HAP-1 (cell line): ENCODE data around the gene IGFBP3.
A peak's percentile ranks its signal among the peaks of the same experiment; 100 is the strongest.

ENCODE experiments used
- DNase-seq, 2 experiments: peaks; one replicate each; pipeline ENCODE4 v3.0.0-alpha.2; 2016 to 2020; ENCODE audit warnings: low spot score in 2 of 2
- H3K27me3 ChIP-seq: fragments of 250-450 bp; sonication (Bioruptor Pico); 2 replicates; pipeline ENCODE4 v1.5.1; 2020; ENCODE audit warnings: low read depth, mild to moderate bottlenecking, moderate library complexity
- H3K36me3 ChIP-seq: fragments of 250-450 bp; sonication (Bioruptor Pico); replicated peaks from 2 replicates; pipeline ENCODE4 v1.5.1; 2020; ENCODE audit warnings: mild to moderate bottlenecking
- H3K4me1 ChIP-seq: fragments of 250-450 bp; sonication (Bioruptor Pico); 2 replicates; pipeline ENCODE4 v1.5.1; 2020; ENCODE audit warnings: mild to moderate bottlenecking
- H3K4me3 ChIP-seq: fragments of 250-450 bp; sonication (Bioruptor Pico); 2 replicates; pipeline ENCODE4 v1.5.1; 2020; ENCODE audit warnings: mild to moderate bottlenecking, moderate library complexity
- H3K9me3 ChIP-seq: fragments of 250-450 bp; sonication (Bioruptor Pico); 2 replicates; pipeline ENCODE4 v1.5.1; 2020; ENCODE audit warnings: mild to moderate bottlenecking, moderate library complexity
- in situ Hi-C: fragments of 300-500 bp; cut with MboI; formaldehyde crosslinking; loops from 3 replicates; pipeline ENCODE4 v1.14.3; 2020; ENCODE audit warnings: low sequenced_read_pairs, inconsistent platforms, mixed read lengths

The IGFBP3 gene

DNA sequence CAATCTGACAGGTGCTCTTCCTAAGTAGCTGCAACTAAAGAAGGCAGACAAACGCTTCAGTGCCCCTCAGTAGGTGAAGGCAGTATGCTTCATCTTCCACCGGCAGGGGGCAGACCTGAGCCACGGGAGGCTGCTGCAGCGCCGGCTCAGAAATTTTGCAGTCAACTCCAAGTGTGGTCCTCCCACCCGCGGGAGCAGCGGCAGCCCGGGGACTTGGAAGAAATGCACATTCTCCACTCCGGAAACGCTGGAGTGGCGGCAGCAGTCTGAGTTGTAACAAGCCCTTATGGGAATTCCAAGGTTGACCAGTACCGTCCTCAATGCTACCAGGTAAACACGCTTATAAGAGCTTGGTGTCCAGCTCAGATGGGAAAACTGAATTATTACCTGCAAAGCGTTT is 3.4 kb downstream of the IGFBP3 start:
- H3K27me3 ChIP-seq: peaks cover 39% of the 10 kb centered on the region
- no peaks in the 10 kb centered on the region for H3K4me1 ChIP-seq
- no peaks in the 10 kb centered on the region for H3K9me3 ChIP-seq
- in situ Hi-C loops: loop anchor here (10.0 kb wide), 1 partner anchor 1267 kb away; no protein-coding TSS in a partner anchor
- H3K36me3 ChIP-seq: no peaks in the 10 kb centered on the region
- peak; percentile 43 to 88 for DNase-seq
- no peak overlapping the region for H3K4me3 ChIP-seq

DNA sequence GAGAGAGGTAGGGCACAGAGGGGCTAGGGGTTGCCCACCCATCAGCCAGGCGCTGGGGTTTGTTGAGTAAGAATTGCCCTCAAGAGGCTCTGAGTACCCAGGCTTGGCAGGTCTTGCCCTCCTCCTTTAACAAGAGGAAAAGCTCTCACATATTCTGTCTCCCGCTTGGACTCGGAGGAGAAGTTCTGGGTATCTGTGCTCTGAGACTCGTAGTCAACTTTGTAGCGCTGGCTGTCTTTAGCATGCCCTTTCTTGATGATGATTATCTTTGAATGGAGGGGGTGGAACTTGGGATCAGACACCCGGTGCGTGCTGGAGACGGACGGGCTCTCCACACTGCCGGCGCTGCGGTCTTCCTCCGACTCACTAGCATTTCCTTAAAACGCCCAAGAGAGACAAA is 4.0 kb downstream of the IGFBP3 start:
- Histone ChIP-seq H3K27me3 (peaks cover 33% of the 10 kb centered on the region), H3K4me3 (no peak overlapping the region), H3K4me1 (no peaks in the 10 kb centered on the region), H3K36me3 (no peaks in the 10 kb centered on the region), H3K9me3 (no peaks in the 10 kb centered on the region)
- in situ Hi-C loops: loop anchor here (10.0 kb wide), 1 partner anchor 1268 kb away; no protein-coding TSS in a partner anchor
- DNase-seq: no peak

DNA sequence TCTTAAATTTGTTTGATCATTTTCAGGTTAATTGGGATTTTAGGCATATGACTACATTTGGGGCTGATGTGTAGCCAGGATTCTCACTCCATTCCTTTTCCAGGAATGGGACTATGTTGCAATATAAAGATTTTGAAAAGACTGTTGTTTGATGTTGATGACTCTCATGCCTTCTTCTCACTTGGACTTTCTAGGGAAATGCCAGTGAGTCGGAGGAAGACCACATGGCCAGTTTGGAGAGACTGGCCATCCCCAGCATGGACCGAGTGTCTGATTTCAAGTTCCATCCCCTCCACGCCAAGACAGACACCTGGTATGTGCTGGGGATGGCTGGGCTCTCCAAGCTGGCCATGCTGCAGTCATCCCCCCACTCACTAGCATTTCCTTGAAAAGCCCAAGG is 5.5 kb downstream of the IGFBP3 start:
- H3K9me3 ChIP-seq: no peaks in the 10 kb centered on the region
- no peaks in the 10 kb centered on the region for H3K36me3 ChIP-seq
- in situ Hi-C loops: loop anchor here (10.0 kb wide), 1 partner anchor 1269 kb away; no protein-coding TSS in a partner anchor
- H3K4me1 ChIP-seq: no peaks in the 10 kb centered on the region
- H3K27me3 ChIP-seq: peaks cover 27% of the 10 kb centered on the region
- DNase-seq: no peak
- no peak overlapping the region for H3K4me3 ChIP-seq

DNA sequence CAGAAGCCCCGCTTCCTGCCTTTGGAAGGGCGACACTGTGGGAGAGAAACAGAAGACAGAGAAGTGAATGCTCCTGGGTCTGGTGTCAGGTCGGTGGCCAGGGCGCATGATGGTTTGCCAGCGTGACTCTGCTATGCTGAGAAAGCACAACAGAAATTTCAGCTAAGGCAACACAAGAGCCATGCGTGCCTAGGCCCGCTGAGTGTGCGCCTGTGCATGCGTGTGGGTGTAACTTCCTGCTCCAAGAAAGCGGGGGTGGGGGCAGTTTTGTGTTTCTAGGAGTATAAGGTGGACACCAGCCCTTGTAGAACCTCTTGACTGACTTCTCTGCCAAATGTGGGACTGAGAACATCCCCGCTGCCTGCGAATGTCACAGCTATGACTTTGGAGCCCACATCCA is 6.2 kb downstream of the IGFBP3 start:
- H3K4me3 ChIP-seq: no peak overlapping the region
- no peaks in the 10 kb centered on the region for H3K4me1 ChIP-seq
- no peaks in the 10 kb centered on the region for H3K9me3 ChIP-seq
- H3K36me3 ChIP-seq: no peaks in the 10 kb centered on the region
- in situ Hi-C loops: loop anchor here (10.0 kb wide), 1 partner anchor 1270 kb away; no protein-coding TSS in a partner anchor
- no peak for DNase-seq
- H3K27me3 ChIP-seq: peaks cover 22% of the 10 kb centered on the region

DNA sequence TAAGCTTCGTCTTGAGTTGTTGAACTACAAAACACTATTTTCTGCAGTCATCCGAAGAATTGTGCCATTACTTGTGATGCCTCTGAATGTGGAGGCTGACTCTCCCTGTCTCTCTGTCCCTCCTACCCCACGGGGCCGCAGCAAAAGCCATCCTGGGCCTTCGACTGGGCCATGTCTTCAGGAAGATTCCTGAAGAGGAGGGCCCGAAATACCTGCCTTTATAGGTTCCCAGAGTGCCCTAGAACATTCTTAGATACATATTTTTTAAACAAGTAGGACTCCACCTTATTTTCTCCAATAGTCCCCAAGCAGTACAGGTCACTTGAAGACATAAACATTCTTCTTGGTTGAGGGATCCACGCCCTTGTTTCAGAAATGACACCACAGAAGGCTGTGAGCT is 8.1 kb downstream of the IGFBP3 start:
- Histone ChIP-seq H3K36me3 (no peaks in the 10 kb centered on the region), H3K4me1 (no peaks in the 10 kb centered on the region), H3K27me3 (peaks cover 5% of the 10 kb centered on the region; the same call in 1 of the 2 replicates), H3K4me3 (no peak overlapping the region), H3K9me3 (no peaks in the 10 kb centered on the region)
- in situ Hi-C loops: loop anchor here (10.0 kb wide), 1 partner anchor 1272 kb away; no protein-coding TSS in a partner anchor
- no peak for DNase-seq

DNA sequence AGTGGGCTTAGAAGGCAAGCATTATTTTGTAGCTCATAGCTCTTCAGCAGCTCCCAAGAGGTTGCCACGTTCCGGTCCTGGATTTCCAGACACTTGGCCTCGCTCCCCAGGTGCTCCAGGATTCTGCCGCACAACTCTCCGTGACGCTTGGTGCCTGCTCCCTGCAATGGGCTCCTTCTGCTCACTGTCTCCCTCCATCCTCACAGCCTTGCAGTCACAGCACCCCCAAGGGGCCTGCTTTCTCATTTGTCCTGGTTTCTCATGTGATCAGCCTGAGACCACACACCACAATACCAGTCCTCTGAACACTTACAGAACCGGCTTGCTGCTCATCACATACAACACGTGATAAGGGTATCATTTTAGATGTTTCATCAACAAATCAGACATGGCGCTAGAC is 9.8 kb downstream of the IGFBP3 start:
- no peak overlapping the region for H3K4me3 ChIP-seq
- no peaks in the 10 kb centered on the region for H3K9me3 ChIP-seq
- DNase-seq: no peak
- no peaks in the 10 kb centered on the region for H3K36me3 ChIP-seq
- H3K27me3 ChIP-seq: 0 out of 2 replicates have a peak, but pooled peaks cover 2% of the 10 kb centered on the region
- in situ Hi-C loops: loop anchor here (10.0 kb wide), 1 partner anchor 1273 kb away; no protein-coding TSS in a partner anchor
- no peaks in the 10 kb centered on the region for H3K4me1 ChIP-seq

DNA sequence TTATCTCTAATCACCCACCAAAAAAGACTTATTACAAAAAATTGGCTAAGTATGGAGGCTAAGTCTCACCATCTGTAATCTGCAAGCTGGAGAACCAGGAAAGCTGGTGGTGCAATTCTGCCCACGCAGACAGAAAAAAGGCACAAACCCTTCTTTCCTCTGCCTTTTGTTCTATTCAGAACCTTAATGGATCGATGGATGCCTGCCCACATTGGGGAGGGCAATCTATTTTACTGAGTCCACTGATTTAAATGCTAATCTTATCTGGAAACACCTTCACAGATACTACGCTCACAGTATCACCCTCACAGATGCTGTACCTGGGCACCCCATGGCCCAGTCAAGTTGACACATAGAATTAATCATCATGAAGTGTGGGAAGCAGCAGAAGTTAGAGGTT is 10.2 kb downstream of the IGFBP3 start:
- no peaks in the 10 kb centered on the region for H3K9me3 ChIP-seq
- H3K4me3 ChIP-seq: no peak overlapping the region
- H3K27me3 ChIP-seq: 0 out of 2 replicates have a peak, but pooled peaks cover 2% of the 10 kb centered on the region
- DNase-seq: no peak
- H3K4me1 ChIP-seq: no peaks in the 10 kb centered on the region
- in situ Hi-C loops: loop anchor here (10.0 kb wide), 1 partner anchor 1274 kb away; no protein-coding TSS in a partner anchor
- H3K36me3 ChIP-seq: no peaks in the 10 kb centered on the region

DNA sequence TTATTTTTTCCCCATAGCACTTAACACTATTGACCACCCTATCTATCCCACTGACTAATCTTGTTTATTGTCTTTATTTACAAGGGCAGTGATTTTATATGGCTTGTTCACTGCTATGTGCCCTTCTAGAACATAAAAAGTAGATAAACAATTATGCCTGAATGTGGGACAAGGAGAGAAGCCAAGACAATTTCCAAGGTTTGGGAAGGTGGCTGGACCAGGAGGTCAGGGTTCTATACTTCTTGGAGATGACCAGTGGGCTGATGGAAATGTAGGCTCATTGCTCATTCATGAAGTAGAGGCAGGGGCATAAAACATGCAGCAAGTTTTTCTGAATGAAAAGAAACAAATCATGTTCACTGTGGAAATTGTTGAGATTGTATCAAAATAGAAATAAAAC is 11.5 kb downstream of the IGFBP3 start:
- in situ Hi-C loops: no loop called here
- DNase-seq: no peak
- no peaks in the 10 kb centered on the region for H3K9me3 ChIP-seq
- no peaks in the 10 kb centered on the region for H3K36me3 ChIP-seq
- H3K27me3 ChIP-seq: no peaks in the 10 kb centered on the region
- H3K4me3 ChIP-seq: no peak overlapping the region
- no peaks in the 10 kb centered on the region for H3K4me1 ChIP-seq

DNA sequence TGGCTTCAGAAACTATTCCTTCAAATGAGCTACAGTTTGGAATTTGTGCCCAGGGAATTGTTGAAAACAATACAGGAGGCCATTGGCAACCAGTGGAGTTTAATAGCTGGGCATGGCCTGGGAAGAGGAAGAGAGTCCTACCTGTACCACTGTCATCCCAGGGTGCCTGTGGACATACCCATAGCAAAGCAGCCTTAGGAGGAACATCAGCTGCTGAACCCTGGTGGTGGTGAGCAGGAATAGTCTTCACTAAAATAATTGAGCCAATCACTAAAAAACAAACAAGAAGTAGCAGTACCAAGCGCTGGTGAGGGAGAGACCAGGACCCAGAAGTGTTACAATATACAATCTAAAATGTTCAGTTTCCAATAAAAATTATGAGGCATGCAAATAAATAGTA is 18.3 kb downstream of the IGFBP3 start:
- Histone ChIP-seq H3K4me1 (no peaks in the 10 kb centered on the region), H3K27me3 (no peaks in the 10 kb centered on the region), H3K4me3 (no peak overlapping the region), H3K9me3 (no peaks in the 10 kb centered on the region), H3K36me3 (no peaks in the 10 kb centered on the region)
- no peak for DNase-seq
- in situ Hi-C loops: no loop called here

DNA sequence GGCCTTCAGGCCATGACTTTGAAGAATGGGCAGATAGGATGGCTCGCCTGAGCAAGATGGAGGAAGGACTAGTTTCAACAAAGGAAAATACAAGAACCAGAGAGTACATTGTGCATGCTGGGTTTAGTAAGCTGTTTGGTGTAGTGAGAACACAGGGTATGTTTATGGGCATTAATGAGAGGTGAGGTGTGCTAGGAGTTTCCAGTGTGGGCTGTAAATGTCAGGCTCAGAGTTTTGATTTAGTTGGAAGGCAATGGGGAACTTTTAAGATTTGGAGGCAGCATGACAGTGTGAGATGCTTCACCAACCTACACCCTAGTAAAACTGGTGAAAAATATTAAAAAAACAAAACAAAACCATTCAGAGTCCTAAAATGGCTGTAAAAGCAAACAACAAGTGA is 19.5 kb downstream of the IGFBP3 start:
- no peaks in the 10 kb centered on the region for H3K27me3 ChIP-seq
- H3K4me1 ChIP-seq: no peaks in the 10 kb centered on the region
- DNase-seq: no peak
- in situ Hi-C loops: no loop called here
- no peak overlapping the region for H3K4me3 ChIP-seq
- no peaks in the 10 kb centered on the region for H3K36me3 ChIP-seq
- H3K9me3 ChIP-seq: no peaks in the 10 kb centered on the region

DNA sequence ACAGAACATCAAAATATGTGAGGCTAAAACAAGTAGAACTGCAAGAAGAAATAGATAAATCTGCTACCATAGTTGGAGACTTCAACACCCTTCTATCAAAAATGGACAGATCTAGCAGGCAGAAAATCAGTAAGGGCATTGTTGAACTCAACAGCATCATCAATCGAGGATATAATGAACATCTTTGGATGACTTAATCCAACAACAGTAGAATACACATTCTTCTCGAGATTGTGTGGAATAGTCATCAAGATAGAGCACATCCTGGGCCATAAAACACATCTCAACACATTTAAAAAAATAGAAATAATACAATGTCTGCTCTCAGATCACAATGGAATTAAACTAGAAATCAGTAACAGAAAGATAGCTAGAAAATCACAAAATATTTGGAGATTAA is 22.9 kb downstream of the IGFBP3 start:
- Histone ChIP-seq H3K4me3 (no peak overlapping the region), H3K9me3 (no peaks in the 10 kb centered on the region), H3K36me3 (no peaks in the 10 kb centered on the region), H3K4me1 (no peaks in the 10 kb centered on the region), H3K27me3 (no peaks in the 10 kb centered on the region)
- no peak for DNase-seq
- in situ Hi-C loops: no loop called here

DNA sequence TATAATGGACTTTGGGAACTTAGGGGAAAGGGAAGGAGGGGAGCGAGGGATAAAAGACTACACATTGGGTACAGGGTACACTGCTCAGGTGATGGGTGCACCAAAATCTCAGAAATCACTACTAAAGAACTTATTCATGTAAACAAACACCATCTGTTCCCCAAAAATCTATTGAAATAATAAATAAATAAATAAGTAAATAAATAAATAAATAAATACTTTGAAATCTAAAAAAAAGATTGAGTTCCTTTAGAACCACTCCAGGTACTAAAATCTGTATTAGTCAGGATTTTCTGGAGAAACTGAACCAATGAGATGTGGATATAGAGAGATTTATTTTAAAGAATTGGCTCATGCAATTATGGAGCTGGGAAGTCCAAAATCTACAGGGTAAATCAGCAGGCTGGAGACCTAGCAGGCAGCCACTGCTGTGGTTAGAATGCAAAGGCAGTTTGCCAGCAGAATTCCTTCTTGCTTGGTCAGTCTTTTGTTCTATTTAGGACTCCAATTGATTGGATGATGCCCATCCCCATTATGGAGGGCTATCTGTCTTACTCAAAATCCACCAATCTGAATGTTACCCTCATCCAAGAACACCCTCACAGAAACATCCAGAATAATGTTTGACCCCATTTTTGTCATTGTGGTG is 23.9 kb downstream of the IGFBP3 start:
- Histone ChIP-seq H3K4me3 (no peak overlapping the region), H3K4me1 (no peaks in the 10 kb centered on the region), H3K9me3 (no peaks in the 10 kb centered on the region), H3K36me3 (no peaks in the 10 kb centered on the region), H3K27me3 (no peaks in the 10 kb centered on the region)
- in situ Hi-C loops: no loop called here
- no peak for DNase-seq

DNA sequence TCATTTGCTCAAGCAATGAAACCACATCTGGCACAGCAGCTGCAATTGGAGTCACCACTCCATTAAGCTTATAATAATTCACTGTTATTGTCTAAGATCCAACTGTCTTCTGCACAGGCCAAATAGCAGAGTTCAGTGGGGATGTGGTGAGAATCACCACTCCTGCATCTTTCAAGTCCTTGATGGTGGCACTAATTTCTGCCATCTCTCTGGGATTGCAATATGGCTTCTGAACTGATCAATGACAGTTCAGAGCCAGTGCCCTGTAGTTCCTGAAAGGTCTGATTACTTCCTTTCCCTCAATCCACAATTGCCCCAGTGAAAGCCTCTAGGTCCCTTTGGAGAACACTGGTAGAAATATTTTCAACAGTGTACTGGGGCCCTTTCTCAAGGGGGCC is 26.4 kb downstream of the IGFBP3 start:
- Histone ChIP-seq H3K4me3 (no peak overlapping the region), H3K4me1 (no peaks in the 10 kb centered on the region), H3K36me3 (no peaks in the 10 kb centered on the region), H3K27me3 (peaks cover under 1% of the 10 kb centered on the region; the same call in 1 of the 2 replicates), H3K9me3 (no peaks in the 10 kb centered on the region)
- no peak for DNase-seq
- in situ Hi-C loops: no loop called here

DNA sequence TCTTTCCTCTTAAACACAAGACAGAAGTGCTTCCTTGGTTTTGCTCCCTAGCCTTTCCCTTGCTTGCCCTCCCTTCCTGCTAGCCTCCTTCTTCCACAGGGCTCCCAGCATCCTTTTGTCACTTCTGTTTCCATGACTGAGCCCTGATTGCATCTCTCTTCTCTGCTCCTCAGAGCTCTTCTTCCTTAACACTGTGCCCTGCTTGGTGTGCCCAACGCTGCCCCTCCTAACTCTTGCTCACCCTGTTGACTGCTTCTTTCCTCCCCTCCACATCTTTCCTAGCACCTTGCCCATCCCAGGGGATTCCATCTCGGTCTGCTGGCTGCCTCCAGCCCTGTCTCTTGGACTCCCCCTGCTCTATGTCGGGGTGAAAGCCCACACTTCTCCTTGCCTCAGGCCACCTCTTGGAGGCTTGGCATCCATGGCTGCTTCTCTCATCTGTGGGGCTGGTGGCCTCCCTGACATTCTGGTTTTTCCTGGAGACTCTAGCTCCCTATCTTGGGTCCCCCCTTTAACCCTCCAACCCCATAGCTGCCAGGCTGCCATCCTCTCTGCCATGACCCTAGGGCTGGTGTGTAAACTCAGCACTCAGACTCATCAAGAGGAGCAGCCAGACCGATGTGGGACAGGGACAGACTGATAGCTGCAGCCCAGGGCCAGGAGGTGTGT is 26.9 kb downstream of the IGFBP3 start:
- H3K4me1 ChIP-seq: no peaks in the 10 kb centered on the region
- no peak for DNase-seq
- in situ Hi-C loops: no loop called here
- no peak overlapping the region for H3K4me3 ChIP-seq
- H3K9me3 ChIP-seq: no peaks in the 10 kb centered on the region
- no peaks in the 10 kb centered on the region for H3K36me3 ChIP-seq
- peaks cover 4% of the 10 kb centered on the region for H3K27me3 ChIP-seq
